ENCODE results near the gene VAPB. TPM values are rescaled to one million over a fixed set of nuclear protein-coding genes. Genes with fewer than 3 reads are reported as not detected.

The VAPB gene
- total and polyA plus RNA-seq, 2 of the 4 experiments (the other 2 are of a cell fraction), result 9.1 to 26.0 TPM

GRCh38 chr20:58406422-58407001 is 17.5 kb downstream of the VAPB start:
- BruUV-seq (replicated peaks), result no TSS peak
- H3K27me3 ChIP-seq (ENCODE audit: control insufficient read depth, insufficient read depth, low read length), result no peaks in the 10 kb centered on the region
- in situ Hi-C loops (cut with MboI; ENCODE audit: low sequenced_read_pairs) (no loop called here), intact Hi-C loops (cut with micrococcal nuclease) (loop anchor here (5.0 kb wide), 1 partner anchor 36 kb away; no protein-coding TSS in a partner anchor), dilution Hi-C loops (cut with HindIII; ENCODE audit: low sequenced_read_pairs, unreplicated experiment) (no loop called here)
- DNase-seq, result peak; percentile 22
- H3K9me3 ChIP-seq (ENCODE audit: control insufficient read depth, insufficient read depth, low read length), result no peaks in the 10 kb centered on the region
- 0 out of 2 replicates have a peak overlapping the region, but pooled peaks have one; percentile 20 for H3K4me2 ChIP-seq (ENCODE audit: low read depth, low read length)
- no peaks in the 10 kb centered on the region; the same call in 1 of the 2 replicates for H3K36me3 ChIP-seq (ENCODE audit: control insufficient read depth, insufficient read depth, low read length)
- H3K4me1 ChIP-seq (ENCODE audit: control insufficient read depth, insufficient read depth, low read length), result peaks cover 5% of the 10 kb centered on the region; the same call in 1 of the 2 replicates
- H3K4ac ChIP-seq (ENCODE audit: low read depth, low read length), result no peak overlapping the region
- WGBS, 2 experiments (ENCODE audit: extremely low coverage in 2 of 2, insufficient read length in 1 of 2), result no CpG with 5 or more reads among the region's 4 CpGs
- H2AFZ ChIP-seq (replicated peaks; ENCODE audit: low read length, poor library complexity), result no peak overlapping the region
- no peak overlapping the region for H4K5ac ChIP-seq (ENCODE audit: low read depth, low read length)
- CTCF ChIA-PET, result no interaction called here
- peaks cover 20 to 75% of the 10 kb centered on the region in 2 experiments for H3K79me1 ChIP-seq (ENCODE audit: low read depth in 1 of 2, low read length in 2 of 2)
- ATAC-seq (ENCODE audit: low read depth), result peak; percentile 21; the same call in 1 of the 2 replicates
- no peak overlapping the region for H2BK5ac ChIP-seq (ENCODE audit: low read depth, low read length, poor library complexity, severe bottlenecking)
- no peak overlapping the region for H2AK9ac ChIP-seq (replicated peaks; ENCODE audit: low read depth, low read length, poor library complexity)
- no peak overlapping the region for H3K56ac ChIP-seq (ENCODE audit: extremely low read depth, insufficient read depth, low read length)
- peaks cover 90% of the 10 kb centered on the region for H4K20me1 ChIP-seq (ENCODE audit: insufficient read depth, low read length)
- no peak overlapping the region for H4K8ac ChIP-seq (ENCODE audit: low read depth in 2 of 2, low read length in 2 of 2)
- TF ChIP-seq SMC3 (IDR thresholded peaks at IDR 0.05; ENCODE audit: low read depth, low read length), result no peak
- TF ChIP-seq CTCF (conservative IDR thresholded peaks at IDR 0.05; ENCODE audit: low read depth, low read length), result no peak
- no peak for TF ChIP-seq MAFK (IDR thresholded peaks at IDR 0.05; ENCODE audit: low read depth, low read length)
- no peak for TF ChIP-seq RFX5 (IDR thresholded peaks at IDR 0.05; ENCODE audit: low read depth, low read length)
- peak; percentile 24; the same call in 1 of the 2 replicates for TF ChIP-seq FOS (IDR thresholded peaks at IDR 0.05; ENCODE audit: low read depth, low read length)
- TF ChIP-seq ELK1 (IDR thresholded peaks at IDR 0.05; ENCODE audit: borderline replicate concordance, low read depth, low read length), result no peak
- H3K4me3 ChIP-seq (ENCODE audit: insufficient read depth, low read depth, low read length), result no peak overlapping the region
- H3K9me1 ChIP-seq (ENCODE audit: insufficient read depth, low read length), result peaks cover 20% of the 10 kb centered on the region
- H2BK120ac ChIP-seq (ENCODE audit: low read depth, low read length), result no peak overlapping the region
- no peak overlapping the region for H4K91ac ChIP-seq (ENCODE audit: insufficient read depth, low read depth, low read length)
- H3K18ac ChIP-seq (ENCODE audit: low read depth, low read length), result no peak overlapping the region
- no peak overlapping the region for H2BK15ac ChIP-seq (ENCODE audit: low read depth, low read length)
- H3K23ac ChIP-seq (ENCODE audit: low read depth, low read length), result peak overlapping the region; percentile 70; the same call in 1 of the 2 replicates
- no peak overlapping the region for H3K27ac ChIP-seq (ENCODE audit: insufficient read depth, low read length)
- POLR2A ChIA-PET (ENCODE audit: unreplicated experiment), result no interaction called here
- no peak overlapping the region for H3K14ac ChIP-seq (replicated peaks; ENCODE audit: low read depth, low read length)
- no peak overlapping the region for H2AK5ac ChIP-seq (ENCODE audit: low read depth, low read length)
- no peak overlapping the region for H2BK20ac ChIP-seq (ENCODE audit: low read depth, low read length)
- H3K9ac ChIP-seq (ENCODE audit: low read depth, low read length), result no peak overlapping the region

Measured in IMR-90 (cell line).